Natural killer cell (primary cell): ENCODE results near the gene KRTAP10-11. TPM values are rescaled to one million over a fixed set of nuclear protein-coding genes. Genes with fewer than 3 reads are reported as not detected.
"Not testable (repeated sequence)": the region's sequence is repeated elsewhere in the genome, so short reads cannot be mapped to it uniquely, and the experiment has no call there.

Experiments used
- ATAC-seq, 3 donors: fragments of 150-1000 bp in 2 of 3; fragments of 200-7000 bp in 1 of 3; cut with Tn5 transposase; 1 replicate in 1 of 3; 2 replicates in 2 of 3; pipeline ENCODE4 v1.10.0; 2021; ENCODE audit warnings: mild to moderate bottlenecking in 2 of 3, moderate library complexity in 2 of 3
- DNase-seq, 2 donors: peaks; one replicate each; pipeline versions ENCODE4 v3.0.0 to v3.0.0-alpha.2; 2013 to 2021; ENCODE audit warnings: mixed read lengths in 1 of 2
- H3K27ac ChIP-seq: one replicate; pipeline ENCODE4 v1.5.1; 2013; ENCODE audit warnings: mild to moderate bottlenecking, low read length
- H3K27me3 ChIP-seq: one replicate; pipeline ENCODE4 v1.6.1; 2013; ENCODE audit warnings: low read length; ENCODE audit not compliant: control insufficient read depth, insufficient read depth
- H3K36me3 ChIP-seq: one replicate; pipeline ENCODE4 v1.6.1; 2013; ENCODE audit warnings: low read length; ENCODE audit not compliant: control insufficient read depth, insufficient read depth
- H3K4me1 ChIP-seq: one replicate; pipeline ENCODE4 v1.6.1; 2013; ENCODE audit warnings: low read length; ENCODE audit not compliant: control insufficient read depth, insufficient read depth
- H3K4me3 ChIP-seq: one replicate; pipeline ENCODE4 v1.5.1; 2013; ENCODE audit warnings: low read length
- H3K9me3 ChIP-seq: one replicate; pipeline ENCODE4 v1.6.1; 2013; ENCODE audit warnings: low read length; ENCODE audit not compliant: control insufficient read depth, insufficient read depth
- H3K27ac Mint-ChIP-seq, 2 donors: one replicate each; pipeline ENCODE4 v1.8.0; 2022; ENCODE audit warnings: mild to moderate bottlenecking in 2 of 2, mixed read lengths in 2 of 2, moderate library complexity in 1 of 2
- H3K27me3 Mint-ChIP-seq, 2 donors: one replicate each; pipeline ENCODE4 v1.8.0; 2022; ENCODE audit warnings: low read depth in 2 of 2, mixed read lengths in 2 of 2
- H3K36me3 Mint-ChIP-seq: one replicate; pipeline ENCODE4 v1.8.0; 2022; ENCODE audit warnings: mixed read lengths
- H3K4me1 Mint-ChIP-seq, 2 donors: one replicate each; pipeline ENCODE4 v1.8.0; 2022; ENCODE audit warnings: mixed read lengths in 2 of 2
- H3K4me3 Mint-ChIP-seq: one replicate; pipeline ENCODE4 v1.8.0; 2022; ENCODE audit warnings: mild to moderate bottlenecking, moderate library complexity, mixed read lengths
- H3K9me3 Mint-ChIP-seq, 2 donors: one replicate each; pipeline ENCODE4 v1.8.0; 2022; ENCODE audit warnings: mixed read lengths in 2 of 2
- CTCF ChIP-seq: fragments of 200-600 bp; IDR thresholded peaks from one replicate; pipeline ENCODE4 v1.8.0; 2022; ENCODE audit warnings: antibody characterized with exemption
- WGBS: methylation state at CpG from one replicate; pipeline ENCODE4 v1.1.7; 2013; ENCODE audit warnings: missing lambda C conversion rate; ENCODE audit not compliant: insufficient coverage; 5-methylcytosine and 5-hydroxymethylcytosine counted together
- intact Hi-C: fragments of 100-400 bp; cut with micrococcal nuclease; formaldehyde crosslinking; loops from one replicate; pipeline ENCODE4 v1.14.2; 2022
- total RNA-seq, 4 donors: library from RNA; stranded (reverse); fragments of 120-200 nt in 1 of 4; gene quantifications; one replicate each; pipeline versions ENCODE4 v1.2.3 to v1.2.4, GENCODE V29; 2013 to 2022

Gene KRTAP10-11
- total RNA-seq, 3 donors from 2014 or later (not counting 1 experiment from before 2014, with no cell fraction given): not detected

- H3K4me1 Mint-ChIP-seq: peaks cover 7 to 13% of the 10 kb centered on the region in 2 donors
These were observed 36.5 kb downstream of the KRTAP10-11 start for GRCh38 chr21:44682580-44683151.

GRCh38 chr21:44684077-44684476 lies 37.9 kb downstream of the KRTAP10-11 start:
- Mint-ChIP-seq H3K27ac (no peak overlapping the region), H3K27me3 (peaks cover 25 to 65% of the 10 kb centered on the region in 2 donors), H3K4me3 (no peak overlapping the region), H3K9me3 (no peaks in the 10 kb centered on the region), H3K36me3 (no peaks in the 10 kb centered on the region), H3K4me1 (peaks cover 7 to 13% of the 10 kb centered on the region in 2 donors)
- 81% methylated on average over 7 of the region's 7 CpGs for WGBS
- intact Hi-C loops: no loop called here
- no peak overlapping the region for H3K4me3 ChIP-seq
- no peaks in the 10 kb centered on the region for H3K36me3 ChIP-seq
- H3K4me1 ChIP-seq: no peaks in the 10 kb centered on the region
- no peaks in the 10 kb centered on the region for H3K27me3 ChIP-seq
- TF ChIP-seq CTCF: no peak
- no peak overlapping the region for H3K27ac ChIP-seq
- no peaks in the 10 kb centered on the region for H3K9me3 ChIP-seq
- ATAC-seq: no peak
- DNase-seq: no peak

More at GRCh38 chr21:44682580-44683151, 36.5 kb downstream of the KRTAP10-11 start:
- Histone ChIP-seq H3K27ac (no peak overlapping the region), H3K36me3 (no peaks in the 10 kb centered on the region), H3K9me3 (no peaks in the 10 kb centered on the region), H3K27me3 (no peaks in the 10 kb centered on the region), H3K4me1 (no peaks in the 10 kb centered on the region), H3K4me3 (no peak overlapping the region)
- peaks cover 20 to 59% of the 10 kb centered on the region in 2 donors for H3K27me3 Mint-ChIP-seq
- no peak overlapping the region for H3K4me3 Mint-ChIP-seq
- ATAC-seq (no peak), DNase-seq (no peak)
- no peaks in the 10 kb centered on the region for H3K36me3 Mint-ChIP-seq
- WGBS: 82% methylated on average over 15 of the region's 15 CpGs
- intact Hi-C loops: no loop called here
- no peak for TF ChIP-seq CTCF
- H3K9me3 Mint-ChIP-seq: no peaks in the 10 kb centered on the region
- no peak overlapping the region for H3K27ac Mint-ChIP-seq

GRCh38 chr21:44684483-44684882 lies 38.3 kb downstream of the KRTAP10-11 start:
- DNase-seq: no peak
- H3K27me3 Mint-ChIP-seq: peaks cover 25 to 61% of the 10 kb centered on the region in 2 donors
- ATAC-seq: no peak
- no peak overlapping the region for H3K27ac Mint-ChIP-seq
- no peak overlapping the region for H3K27ac ChIP-seq
- no peaks in the 10 kb centered on the region for H3K9me3 Mint-ChIP-seq
- no peaks in the 10 kb centered on the region for H3K36me3 ChIP-seq
- no peak overlapping the region for H3K4me3 ChIP-seq
- no peak for TF ChIP-seq CTCF
- WGBS: 78% methylated on average over 6 of the region's 6 CpGs
- no peaks in the 10 kb centered on the region for H3K27me3 ChIP-seq
- H3K9me3 ChIP-seq: no peaks in the 10 kb centered on the region
- intact Hi-C loops: no loop called here
- no peaks in the 10 kb centered on the region for H3K4me1 ChIP-seq
- no peak overlapping the region for H3K4me3 Mint-ChIP-seq
- H3K4me1 Mint-ChIP-seq: peaks cover 7 to 13% of the 10 kb centered on the region in 2 donors
- H3K36me3 Mint-ChIP-seq: no peaks in the 10 kb centered on the region

GRCh38 chr21:44685050-44685449 lies 38.8 kb downstream of the KRTAP10-11 start:
- H3K4me1 ChIP-seq, H3K9me3 ChIP-seq, ATAC-seq, H3K4me3 ChIP-seq, H3K4me3 Mint-ChIP-seq, intact Hi-C loops, H3K36me3 ChIP-seq, H3K27ac ChIP-seq, H3K27me3 ChIP-seq, H3K9me3 Mint-ChIP-seq, H3K27ac Mint-ChIP-seq, DNase-seq, H3K36me3 Mint-ChIP-seq: not testable (repeated sequence)
- Mint-ChIP-seq H3K27me3 (peaks cover 21 to 60% of the 10 kb centered on the region in 2 donors), H3K4me1 (peaks cover 7 to 13% of the 10 kb centered on the region in 2 donors)
- 87% methylated on average over 6 of the region's 6 CpGs for WGBS
